CD4-positive, alpha-beta memory T cell (primary cell): ENCODE measurements around the gene PLEKHG4. TPM values are rescaled to one million over a fixed set of nuclear protein-coding genes. Genes with fewer than 3 reads are reported as not detected.

ENCODE experiments used
- CTCF ChIA-PET: fragments of 350-600 bp; sonication (Branson Sonifier 250); formaldehyde crosslinking; loops from one replicate; lab custom pipeline; 2021; ENCODE audit warnings: inconsistent platforms; ENCODE audit not compliant: partially characterized antibody; lab: Charles Lee
- POLR2A ChIA-PET: fragments of 350-600 bp; sonication (Branson Sonifier 250); formaldehyde crosslinking; loops from one replicate; lab custom pipeline; 2021; ENCODE audit not compliant: partially characterized antibody; lab: Charles Lee
- DNase-seq, 5 donors: peaks; one replicate each; pipeline versions ENCODE4 v3.0.0 to v3.0.0-alpha.2; 2020 to 2022; ENCODE audit warnings: mixed read lengths in 1 of 5
- H3K27ac ChIP-seq: one replicate; pipeline ENCODE4 v1.7.0; 2013; ENCODE audit warnings: low read depth, low read length
- H3K27me3 ChIP-seq: 2 replicates; pipeline ENCODE4 v1.7.0; 2013; ENCODE audit warnings: mild to moderate bottlenecking, low read length, moderate library complexity; ENCODE audit not compliant: insufficient read depth
- H3K36me3 ChIP-seq: 2 replicates; pipeline ENCODE4 v1.7.0; 2013; ENCODE audit warnings: mild to moderate bottlenecking, low read length, moderate library complexity; ENCODE audit not compliant: insufficient read depth
- H3K4me1 ChIP-seq: 2 replicates; pipeline ENCODE4 v1.7.0; 2013; ENCODE audit warnings: mild to moderate bottlenecking, low read length, moderate library complexity; ENCODE audit not compliant: insufficient read depth
- H3K4me3 ChIP-seq, 2 donors: one replicate each; pipeline ENCODE4 v1.7.0; 2013; ENCODE audit warnings: low read length in 2 of 2, mild to moderate bottlenecking in 1 of 2
- H3K9me3 ChIP-seq, 2 donors: one replicate each; pipeline ENCODE4 v1.7.0; 2013; ENCODE audit warnings: low read length in 2 of 2, control low read depth in 1 of 2; ENCODE audit not compliant: control insufficient read depth in 1 of 2
- H3K27ac Mint-ChIP-seq, 7 donors: one replicate each; pipeline ENCODE4 v1.8.0; 2020 to 2021; ENCODE audit warnings: mixed read lengths in 7 of 7, mild to moderate bottlenecking in 6 of 7, inconsistent platforms in 3 of 7, moderate library complexity in 3 of 7
- H3K27me3 Mint-ChIP-seq, 2 donors: one replicate each; pipeline ENCODE4 v1.8.0; 2020 to 2021; ENCODE audit warnings: mixed read lengths in 2 of 2
- H3K36me3 Mint-ChIP-seq, 2 donors: one replicate each; pipeline ENCODE4 v1.8.0; 2020 to 2021; ENCODE audit warnings: mixed read lengths in 2 of 2, inconsistent platforms in 1 of 2, mild to moderate bottlenecking in 1 of 2
- H3K4me1 Mint-ChIP-seq, 4 donors: one replicate each; pipeline ENCODE4 v1.8.0; 2020 to 2021; ENCODE audit warnings: mixed read lengths in 4 of 4, mild to moderate bottlenecking in 1 of 4
- H3K4me3 Mint-ChIP-seq, 8 donors: one replicate each; pipeline ENCODE4 v1.8.0; 2020 to 2021; ENCODE audit warnings: mixed read lengths in 8 of 8, mild to moderate bottlenecking in 7 of 8, moderate library complexity in 6 of 8, inconsistent platforms in 3 of 8
- H3K9me3 Mint-ChIP-seq, 8 donors: one replicate each; pipeline ENCODE4 v1.8.0; 2020 to 2021; ENCODE audit warnings: mixed read lengths in 8 of 8, mild to moderate bottlenecking in 5 of 8, inconsistent platforms in 3 of 8, moderate library complexity in 1 of 8
- intact Hi-C: fragments of 100-400 bp; cut with micrococcal nuclease; formaldehyde crosslinking; loops from one replicate; pipeline ENCODE4 v1.15.1; 2023
- polyA plus RNA-seq, 2 donors: library from polyadenylated mRNA; unstranded; fragments of 300-500 nt; fragmentation: Illumina TruSeq; gene quantifications; one replicate each; pipeline ENCODE4 v1.2.3, GENCODE V29; 2021
- total RNA-seq, 2 experiments: library from RNA; stranded (reverse); gene quantifications; one replicate each; pipeline ENCODE4 v1.2.3, GENCODE V29; 2021

PLEKHG4 gene
- total and polyA plus RNA-seq, 4 experiments from 2014 or later: 4.3 to 24.0 (median 11.1) TPM

DNA sequence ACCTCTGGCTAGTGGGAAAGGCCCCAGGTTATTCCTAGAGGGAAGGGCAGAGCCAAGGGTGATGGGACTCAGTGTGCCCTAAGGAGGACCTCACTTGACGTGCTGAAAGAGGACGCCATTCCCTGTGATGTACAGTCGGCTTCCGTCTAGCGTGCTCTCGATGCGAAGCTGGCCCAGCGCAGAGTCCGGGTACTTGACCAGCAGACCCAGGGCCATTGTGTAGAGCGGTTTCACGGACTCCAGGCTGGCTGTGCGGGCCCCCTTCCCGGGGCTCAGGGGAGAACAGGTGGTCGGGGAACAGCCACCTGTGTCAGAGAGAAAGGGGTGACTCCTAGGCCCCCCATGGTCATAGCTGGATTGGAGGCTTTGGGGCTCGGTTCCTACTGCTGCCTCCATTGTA, 19.9 kb downstream of the PLEKHG4 start:
- H3K27me3 Mint-ChIP-seq: peaks cover 3 to 5% of the 10 kb centered on the region in 2 donors
- no peak for DNase-seq
- ChIA-PET CTCF (no interaction called here), POLR2A (no interaction called here)
- Histone ChIP-seq H3K27me3 (no peaks in the 10 kb centered on the region), H3K9me3 (no peaks in the 10 kb centered on the region), H3K27ac (no peak overlapping the region), H3K36me3 (no peaks in the 10 kb centered on the region), H3K4me3 (no peak overlapping the region), H3K4me1 (no peaks in the 10 kb centered on the region)
- H3K9me3 Mint-ChIP-seq: no peaks in the 10 kb centered on the region
- no peak overlapping the region for H3K4me3 Mint-ChIP-seq
- H3K36me3 Mint-ChIP-seq: no peaks in the 10 kb centered on the region
- H3K4me1 Mint-ChIP-seq: no peaks in the 10 kb centered on the region
- H3K27ac Mint-ChIP-seq: no peak overlapping the region
- intact Hi-C loops: no loop called here

DNA sequence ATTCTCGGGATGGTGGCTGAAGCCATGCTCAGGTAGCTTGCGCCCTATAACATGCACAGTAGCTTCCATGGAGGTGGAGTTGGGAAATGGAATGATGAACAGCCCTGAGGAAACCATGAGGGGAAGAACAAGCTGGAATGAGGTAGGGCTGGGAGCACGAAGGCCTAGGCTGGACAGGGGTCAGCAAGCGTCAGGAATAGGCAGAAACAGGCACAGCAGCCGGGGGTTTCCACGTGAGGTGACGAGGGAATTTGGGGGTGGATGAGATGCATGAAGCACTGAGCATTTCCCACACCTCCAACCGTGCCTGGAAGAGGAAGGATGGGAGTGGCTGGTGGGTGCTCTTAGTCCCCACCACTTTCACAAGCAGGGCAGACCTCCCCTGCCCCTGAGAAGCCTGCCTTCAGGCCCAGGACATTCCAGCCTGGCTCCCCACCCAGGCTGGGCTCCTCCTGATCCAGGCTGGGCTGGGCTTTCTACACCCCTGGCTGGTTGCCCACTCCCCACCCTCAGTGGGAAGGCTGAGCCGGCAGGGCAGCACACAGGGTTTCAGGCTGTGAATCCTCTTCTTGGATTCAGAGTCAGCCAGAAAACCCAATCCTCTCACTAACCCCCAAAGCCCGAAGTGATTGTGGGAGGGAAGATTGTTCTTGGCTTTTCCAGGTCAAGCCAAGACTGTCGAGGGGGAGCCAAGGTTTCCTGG, 21.9 kb downstream of the PLEKHG4 start:
- intact Hi-C loops: no loop called here
- H3K36me3 ChIP-seq: no peaks in the 10 kb centered on the region
- no peaks in the 10 kb centered on the region for H3K27me3 ChIP-seq
- H3K27ac Mint-ChIP-seq: no peak overlapping the region
- H3K27me3 Mint-ChIP-seq: peaks cover 3 to 5% of the 10 kb centered on the region in 2 donors
- H3K4me3 Mint-ChIP-seq: no peak overlapping the region
- H3K27ac ChIP-seq: no peak overlapping the region
- H3K9me3 Mint-ChIP-seq: no peaks in the 10 kb centered on the region
- no peaks in the 10 kb centered on the region for H3K9me3 ChIP-seq
- H3K4me1 ChIP-seq: no peaks in the 10 kb centered on the region
- H3K36me3 Mint-ChIP-seq: no peaks in the 10 kb centered on the region
- no peaks in the 10 kb centered on the region for H3K4me1 Mint-ChIP-seq
- no peak for DNase-seq
- POLR2A ChIA-PET: no interaction called here
- CTCF ChIA-PET: no interaction called here
- no peak overlapping the region for H3K4me3 ChIP-seq

DNA sequence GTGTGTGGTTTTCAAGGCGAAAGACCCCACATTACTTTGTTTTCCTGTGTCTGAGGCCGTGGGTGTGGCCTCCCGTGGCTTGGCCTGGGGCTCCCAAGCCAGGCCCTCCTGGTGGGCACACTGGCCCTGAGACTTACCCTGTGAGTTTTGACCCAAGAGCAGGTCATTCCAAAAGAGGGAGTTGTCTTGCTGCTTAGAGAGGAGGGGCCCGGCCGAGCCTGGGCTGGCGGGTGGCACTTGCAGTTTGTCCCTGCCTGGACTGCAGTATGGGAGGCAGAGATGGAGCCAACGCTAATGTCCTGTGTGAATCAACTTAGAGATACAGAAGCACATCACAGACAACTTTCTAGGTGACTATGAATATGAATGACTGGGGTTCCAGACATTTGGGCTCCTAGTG, 22.7 kb downstream of the PLEKHG4 start:
- Histone ChIP-seq H3K9me3 (no peaks in the 10 kb centered on the region), H3K4me3 (no peak overlapping the region), H3K27ac (no peak overlapping the region), H3K4me1 (no peaks in the 10 kb centered on the region), H3K36me3 (no peaks in the 10 kb centered on the region), H3K27me3 (no peaks in the 10 kb centered on the region)
- H3K27me3 Mint-ChIP-seq: peaks cover 5% of the 10 kb centered on the region in 2 donors
- H3K4me1 Mint-ChIP-seq: no peaks in the 10 kb centered on the region
- H3K9me3 Mint-ChIP-seq: no peaks in the 10 kb centered on the region
- CTCF ChIA-PET: no interaction called here
- H3K4me3 Mint-ChIP-seq: no peak overlapping the region
- DNase-seq: no peak
- intact Hi-C loops: no loop called here
- H3K27ac Mint-ChIP-seq: peak overlapping the region in 1 of 7 donors; percentile 38
- H3K36me3 Mint-ChIP-seq: no peaks in the 10 kb centered on the region
- POLR2A ChIA-PET: no interaction called here

DNA sequence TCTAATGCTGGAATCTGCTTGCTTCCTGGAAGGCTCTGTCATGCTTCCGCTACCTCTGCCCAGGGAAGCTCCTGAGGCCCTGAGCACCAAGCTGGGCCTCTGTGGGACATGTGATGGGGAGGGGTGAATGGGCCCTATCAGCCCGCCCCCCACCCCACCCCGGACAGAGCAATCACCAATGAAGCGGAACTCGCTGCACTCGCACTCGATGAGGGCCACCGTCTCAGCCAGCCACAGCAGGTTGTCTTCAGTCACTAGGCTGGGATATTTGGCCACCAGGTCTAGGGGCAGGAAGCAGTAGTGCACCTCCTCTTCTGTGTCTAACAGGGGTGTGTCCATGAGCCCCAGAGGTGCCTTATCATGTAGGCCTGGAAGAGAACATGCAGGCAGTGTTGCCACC, 23.6 kb downstream of the PLEKHG4 start:
- Histone ChIP-seq H3K27me3 (no peaks in the 10 kb centered on the region), H3K4me3 (no peak overlapping the region), H3K36me3 (no peaks in the 10 kb centered on the region), H3K9me3 (no peaks in the 10 kb centered on the region), H3K27ac (no peak overlapping the region), H3K4me1 (no peaks in the 10 kb centered on the region)
- CTCF ChIA-PET: no interaction called here
- no peaks in the 10 kb centered on the region for H3K36me3 Mint-ChIP-seq
- H3K9me3 Mint-ChIP-seq: no peaks in the 10 kb centered on the region
- no peaks in the 10 kb centered on the region for H3K4me1 Mint-ChIP-seq
- intact Hi-C loops: no loop called here
- no peak overlapping the region for H3K4me3 Mint-ChIP-seq
- no peak overlapping the region for H3K27ac Mint-ChIP-seq
- no peak for DNase-seq
- H3K27me3 Mint-ChIP-seq: peaks cover 3 to 5% of the 10 kb centered on the region in 2 donors
- POLR2A ChIA-PET: no interaction called here

DNA sequence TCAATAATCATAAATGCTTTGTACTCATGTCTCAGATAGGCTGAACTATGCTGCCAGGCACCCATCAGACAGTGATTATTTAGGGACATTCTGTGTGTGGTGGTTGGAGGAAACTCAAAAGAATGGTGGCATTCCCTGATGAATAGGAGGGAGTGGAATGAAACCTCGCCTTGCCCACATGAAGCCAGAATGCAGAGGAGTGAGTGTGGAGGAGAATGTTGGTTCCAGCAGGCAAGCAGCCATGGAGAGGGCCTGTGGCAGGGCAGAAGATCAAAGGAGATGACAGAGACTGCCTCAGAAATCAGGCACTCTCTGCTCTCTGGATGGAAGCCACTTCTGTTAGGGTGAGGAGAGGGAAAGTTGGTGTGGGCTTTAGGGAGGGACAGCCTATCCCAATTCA, 24.7 kb downstream of the PLEKHG4 start:
- Mint-ChIP-seq H3K27ac (peak overlapping the region in 1 of 7 donors; percentile 36), H3K4me1 (no peaks in the 10 kb centered on the region), H3K9me3 (no peaks in the 10 kb centered on the region), H3K36me3 (no peaks in the 10 kb centered on the region), H3K27me3 (peaks cover 3 to 5% of the 10 kb centered on the region in 2 donors), H3K4me3 (no peak overlapping the region)
- no peak for DNase-seq
- ChIA-PET POLR2A (no interaction called here), CTCF (no interaction called here)
- no peaks in the 10 kb centered on the region for H3K9me3 ChIP-seq
- H3K27ac ChIP-seq: no peak overlapping the region
- H3K27me3 ChIP-seq: no peaks in the 10 kb centered on the region
- no peaks in the 10 kb centered on the region for H3K4me1 ChIP-seq
- intact Hi-C loops: no loop called here
- H3K4me3 ChIP-seq: no peak overlapping the region
- H3K36me3 ChIP-seq: no peaks in the 10 kb centered on the region

DNA sequence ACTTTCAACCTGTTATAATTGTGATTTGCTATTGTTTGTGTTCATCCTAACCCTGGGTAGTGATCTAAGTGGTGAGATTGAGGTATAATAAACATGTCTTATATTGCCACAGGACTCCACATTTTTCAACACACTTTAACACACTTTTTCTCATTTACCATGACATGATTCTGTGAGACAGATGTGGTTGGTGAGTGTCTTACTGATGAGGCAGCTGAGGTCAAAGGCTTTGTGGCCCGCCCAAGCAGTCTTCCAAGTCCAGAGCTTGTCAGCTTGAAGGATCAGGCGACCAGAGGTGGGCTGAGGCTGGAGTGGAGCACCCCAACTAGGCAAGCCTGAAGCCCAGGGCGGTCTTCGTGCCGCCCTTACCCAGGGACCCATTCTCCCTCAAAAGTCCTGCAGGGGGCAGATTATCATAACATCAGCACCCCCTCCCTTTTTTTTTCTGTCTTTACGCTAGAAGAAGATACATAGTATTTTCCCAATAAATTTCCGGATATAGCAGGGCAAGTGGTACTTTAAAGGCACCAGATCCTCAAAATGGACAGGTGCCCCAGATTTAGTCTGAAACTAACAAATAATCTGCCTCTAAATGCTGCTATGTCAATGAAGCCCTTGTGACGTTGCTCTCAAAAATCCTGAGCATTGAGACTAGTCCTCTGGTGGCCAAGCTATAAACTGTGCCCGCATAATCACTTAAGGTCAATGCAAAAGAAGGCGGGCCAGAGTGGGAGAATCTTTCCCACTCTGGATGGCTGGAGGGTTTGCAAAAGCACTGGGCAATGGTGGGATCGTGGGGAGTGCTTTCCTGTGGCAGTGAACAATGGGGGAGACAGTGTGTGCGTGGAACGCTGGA, 26.1 kb downstream of the PLEKHG4 start:
- H3K4me1 ChIP-seq: no peaks in the 10 kb centered on the region
- DNase-seq: no peak
- Mint-ChIP-seq H3K36me3 (no peaks in the 10 kb centered on the region), H3K9me3 (no peaks in the 10 kb centered on the region), H3K4me3 (no peak overlapping the region), H3K4me1 (no peaks in the 10 kb centered on the region), H3K27me3 (peaks cover 3 to 5% of the 10 kb centered on the region in 2 donors), H3K27ac (no peak overlapping the region)
- no peaks in the 10 kb centered on the region for H3K36me3 ChIP-seq
- intact Hi-C loops: no loop called here
- no peaks in the 10 kb centered on the region for H3K9me3 ChIP-seq
- ChIA-PET POLR2A (no interaction called here), CTCF (no interaction called here)
- no peak overlapping the region for H3K4me3 ChIP-seq
- H3K27ac ChIP-seq: no peak overlapping the region
- no peaks in the 10 kb centered on the region for H3K27me3 ChIP-seq

DNA sequence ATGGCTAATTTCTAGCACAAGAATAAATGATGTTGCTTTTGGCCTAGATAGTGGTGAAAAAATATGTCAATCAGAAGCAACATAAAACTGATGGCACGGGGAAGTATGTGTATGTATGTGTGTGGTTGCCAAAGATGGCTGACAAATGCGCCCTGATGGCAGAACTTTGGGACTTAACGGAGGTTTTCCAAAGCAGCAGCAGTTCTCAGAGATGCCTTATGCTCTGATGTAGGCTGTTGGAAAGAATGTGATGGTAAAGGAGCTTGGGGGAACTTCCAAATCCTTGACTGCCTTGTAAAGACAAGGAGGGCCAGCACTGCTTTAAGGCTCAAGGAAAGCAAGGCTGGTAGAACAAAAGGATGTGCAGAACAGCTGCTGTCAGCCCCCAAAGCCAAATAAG, 31.2 kb downstream of the PLEKHG4 start:
- no peak for DNase-seq
- ChIA-PET POLR2A (no interaction called here), CTCF (no interaction called here)
- Mint-ChIP-seq H3K4me3 (no peak overlapping the region), H3K4me1 (peaks cover 0 to 5% (median 2%) of the 10 kb centered on the region in 4 donors), H3K36me3 (no peaks in the 10 kb centered on the region), H3K27ac (peak overlapping the region in 1 of 7 donors; percentile 1), H3K9me3 (no peaks in the 10 kb centered on the region), H3K27me3 (peaks cover 0 to 2% of the 10 kb centered on the region in 2 donors)
- H3K27me3 ChIP-seq: no peaks in the 10 kb centered on the region
- H3K27ac ChIP-seq: no peak overlapping the region
- intact Hi-C loops: no loop called here
- H3K9me3 ChIP-seq: no peaks in the 10 kb centered on the region
- H3K4me1 ChIP-seq: no peaks in the 10 kb centered on the region
- no peaks in the 10 kb centered on the region for H3K36me3 ChIP-seq
- H3K4me3 ChIP-seq: no peak overlapping the region
